ENCODE measurements around the gene TRAPPC10.

Gene TRAPPC10

GRCh38 chr21:44071359-44072104 is 59.4 kb downstream of the TRAPPC10 start:
- DNase-seq = no peak

GRCh38 chr21:44072111-44072510 is 60.0 kb downstream of the TRAPPC10 start:
- no peak for DNase-seq

GRCh38 chr21:44074315-44074958 is 62.3 kb downstream of the TRAPPC10 start:
- peak in 1 of 5 experiments; percentile 72 for DNase-seq

GRCh38 chr21:44076316-44076715 is 64.2 kb downstream of the TRAPPC10 start:
- DNase-seq = no peak

GRCh38 chr21:44078411-44078981 is 66.4 kb downstream of the TRAPPC10 start:
- peak in 1 of 5 experiments; percentile 70 for DNase-seq

- no peak for DNase-seq
Measured at GRCh38 chr21:44079446-44079845, 67.3 kb downstream of the TRAPPC10 start.

- no peak for DNase-seq
Measured at GRCh38 chr21:44079846-44080245, 67.7 kb downstream of the TRAPPC10 start.

- peak in 1 of 5 experiments; percentile 48 for DNase-seq
Measured at GRCh38 chr21:44082648-44083440, 70.7 kb downstream of the TRAPPC10 start.

- peak in 4 of 5 experiments; percentile 26 to 91 (median 73) for DNase-seq
Measured at GRCh38 chr21:44083631-44084291, 71.7 kb downstream of the TRAPPC10 start.

GRCh38 chr21:44084496-44085241 is 72.6 kb downstream of the TRAPPC10 start:
- DNase-seq = no peak

GRCh38 chr21:44085491-44086321 is 73.6 kb downstream of the TRAPPC10 start:
- no peak for DNase-seq

- no peak for DNase-seq
Measured at GRCh38 chr21:44086636-44087425, 74.7 kb downstream of the TRAPPC10 start.

GRCh38 chr21:44087426-44088400 is 75.6 kb downstream of the TRAPPC10 start:
- no peak for DNase-seq

- no peak for DNase-seq
Measured at GRCh38 chr21:44088401-44088780, 76.3 kb downstream of the TRAPPC10 start.

- DNase-seq = peak in 3 of 5 experiments; percentile 29 to 91 (median 70)
Measured at GRCh38 chr21:44089001-44089911, 77.1 kb downstream of the TRAPPC10 start.

- DNase-seq = no peak
Measured at GRCh38 chr21:44090325-44090724, 78.2 kb downstream of the TRAPPC10 start.

- DNase-seq = no peak
Measured at GRCh38 chr21:44092211-44092610, 80.1 kb downstream of the TRAPPC10 start.

- DNase-seq = no peak
Measured at GRCh38 chr21:44093761-44094160, 81.7 kb downstream of the TRAPPC10 start.
